HCT116 (cell line): Measurements from ENCODE around the gene STK40. TPM values are rescaled to one million over a fixed set of nuclear protein-coding genes. Genes with fewer than 3 reads are reported as not detected.

Experiments used
- ATAC-seq: fragments of 200-7000 bp; cut with Tn5 transposase; 2 replicates; pipeline ENCODE4 v1.9.1; 2020; ENCODE audit warnings: mild to moderate bottlenecking, moderate library complexity
- BruUV-seq: library from RNA; stranded (reverse); fragments of 400-500 nt; replicated peaks from 2 replicates; lab custom pipeline; 2021; lab: Mats Ljungman, UMichigan
- CTCF ChIA-PET: fragments of 300-600 bp; sonication (Branson Sonifier 250); formaldehyde crosslinking; loops from one replicate; lab custom pipeline; 2021; ENCODE audit warnings: antibody characterized with exemption; lab: Charles Lee
- POLR2A ChIA-PET: fragments of 300-600, 350-600 bp; sonication (Branson Sonifier 250); formaldehyde crosslinking; loops from one replicate; lab custom pipeline; 2021; ENCODE audit warnings: antibody characterized with exemption; lab: Charles Lee
- RAD21 ChIA-PET, 2 experiments: fragments of 300-600 bp; sonication (Branson Sonifier 250); formaldehyde crosslinking; loops; one replicate each; lab custom pipeline; 2023; ENCODE audit warnings: low total read pairs in 2 of 2; ENCODE audit not compliant: uncharacterized antibody in 2 of 2, unreplicated experiment in 2 of 2, low non-redundant PET in 1 of 2; lab: Charles Lee
- DNase-seq: peaks from one replicate; pipeline ENCODE4 v3.0.0-alpha.2; 2010; ENCODE audit warnings: low read depth, low spot score
- H2AFZ ChIP-seq: fragments of 200-600 bp; shearing (Covaris generic), sonication (generic); 2 replicates; pipeline ENCODE4 v1.6.1; 2017; ENCODE audit warnings: low read depth, mixed run types, mixed read lengths, antibody characterized with exemption, low read length; ENCODE audit not compliant: poor library complexity, severe bottlenecking
- H3K27ac ChIP-seq: 2 replicates; pipeline ENCODE4 v1.5.1; 2012; ENCODE audit warnings: low read depth, low read length
- H3K27me3 ChIP-seq: fragments of 200-600 bp; sonication (generic); 2 replicates; pipeline ENCODE4 v1.6.1; 2016; ENCODE audit warnings: mixed run types, low read length, mixed read lengths; ENCODE audit not compliant: insufficient read depth
- H3K36me3 ChIP-seq, 2 experiments: fragments of 200-500 bp in 1 of 2; fragments of 200-600 bp in 1 of 2; sonication (Bioruptor generic) in 1 of 2; sonication (generic) in 1 of 2; 2 replicates each; pipeline versions ENCODE4 v1.5.1 to v1.6.1; 2014 to 2016; ENCODE audit warnings: low read length in 2 of 2, inconsistent platforms in 1 of 2, mixed read lengths in 1 of 2, mixed run types in 1 of 2; ENCODE audit not compliant: insufficient read depth in 2 of 2, control insufficient read depth in 1 of 2
- H3K4me1 ChIP-seq, 2 experiments: fragments of 200-600 bp in 1 of 2; sonication (generic) in 1 of 2; 2 replicates each; pipeline versions ENCODE4 v1.5.1 to v1.6.1; 2012 to 2017; ENCODE audit warnings: low read length in 2 of 2, inconsistent platforms in 1 of 2, mild to moderate bottlenecking in 1 of 2, mixed read lengths in 1 of 2, mixed run types in 1 of 2, moderate library complexity in 1 of 2; ENCODE audit not compliant: insufficient read depth in 2 of 2, control insufficient read depth in 1 of 2
- H3K4me2 ChIP-seq: fragments of 200-600 bp; sonication (generic); 2 replicates; pipeline ENCODE4 v1.6.1; 2017; ENCODE audit warnings: mixed run types, low read length, mixed read lengths
- H3K4me3 ChIP-seq, 2 experiments: fragments of 200-600 bp in 1 of 2; sonication (generic) in 1 of 2; replicated peaks in 1 of 2; 2 replicates each; pipeline ENCODE4 v1.5.1; 2011 to 2016; ENCODE audit warnings: low read length in 2 of 2, control low read depth in 1 of 2, low read depth in 1 of 2, mild to moderate bottlenecking in 1 of 2, mixed read lengths in 1 of 2, mixed run types in 1 of 2
- H3K79me2 ChIP-seq: fragments of 200-600 bp; sonication (generic); 2 replicates; pipeline ENCODE4 v1.6.1; 2017; ENCODE audit warnings: mild to moderate bottlenecking, mixed run types, low read length, moderate library complexity, mixed read lengths; ENCODE audit not compliant: insufficient read depth
- H3K9ac ChIP-seq: fragments of 200-600 bp; sonication (generic); 2 replicates; pipeline ENCODE4 v1.6.1; 2016; ENCODE audit warnings: low read length, mixed read lengths
- H3K9me2 ChIP-seq: fragments of 200-600 bp; sonication (generic), shearing (Covaris generic); 2 replicates; pipeline ENCODE4 v1.6.1; 2017; ENCODE audit warnings: mixed run types, mild to moderate bottlenecking, moderate library complexity; ENCODE audit not compliant: insufficient read depth
- H3K9me3 ChIP-seq, 2 experiments: fragments of 200-500 bp in 1 of 2; fragments of 200-600 bp in 1 of 2; sonication (Bioruptor generic) in 1 of 2; sonication (generic) in 1 of 2; 2 replicates each; pipeline ENCODE4 v1.6.1; 2014 to 2017; ENCODE audit warnings: low read length in 2 of 2, mixed read lengths in 2 of 2, inconsistent platforms in 1 of 2, low read depth in 1 of 2, mild to moderate bottlenecking in 1 of 2, mixed run types in 1 of 2, moderate library complexity in 1 of 2; ENCODE audit not compliant: control insufficient read depth in 1 of 2, insufficient read depth in 1 of 2
- H4K20me1 ChIP-seq: fragments of 200-600 bp; sonication (generic), shearing (Covaris generic); 2 replicates; pipeline ENCODE4 v1.6.1; 2017; ENCODE audit warnings: mixed run types, mild to moderate bottlenecking, moderate library complexity; ENCODE audit not compliant: insufficient read depth
- EGR1 ChIP-seq: IDR thresholded peaks from 2 replicates; pipeline ENCODE4 v1.6.1; 2012; ENCODE audit warnings: low read depth
- EZH2phosphoT487 ChIP-seq: fragments of 200-600 bp; IDR thresholded peaks from 2 replicates; pipeline ENCODE4 v1.6.1; 2018; ENCODE audit warnings: antibody characterized with exemption, borderline replicate concordance
- FOSL1 ChIP-seq: IDR thresholded peaks from 2 replicates; pipeline ENCODE4 v1.6.1; 2012; ENCODE audit warnings: low read depth
- SIN3A ChIP-seq: IDR thresholded peaks from 2 replicates; pipeline ENCODE4 v1.6.1; 2012; ENCODE audit warnings: low read depth
- SRF ChIP-seq: IDR thresholded peaks from 2 replicates; pipeline ENCODE4 v1.6.1; 2012; ENCODE audit warnings: low read depth
- ZBTB33 ChIP-seq: IDR thresholded peaks from 2 replicates; pipeline ENCODE4 v1.6.1; 2011; ENCODE audit warnings: mild to moderate bottlenecking, low read length, moderate library complexity; ENCODE audit not compliant: insufficient replicate concordance; ENCODE audit errors: extremely low read depth
- intact Hi-C: fragments of 100-400 bp; cut with micrococcal nuclease; formaldehyde crosslinking; loops from 2 replicates; pipeline ENCODE4 v1.10.0; 2022
- total RNA-seq: library from RNA; stranded (reverse); gene quantifications from one replicate; pipeline ENCODE4 v1.2.1, GENCODE V29; 2021; ENCODE audit not compliant: unreplicated experiment

The STK40 gene
- total RNA-seq, 1 experiment from 2014 or later: 33.9 TPM

- RAD21 ChIA-PET: no interaction called here
- intact Hi-C loops: no loop called here
- BruUV-seq: no TSS peak
Measured at GRCh38 chr1:36406440-36406839, 20.7 kb upstream of the STK40 start.

GRCh38 chr1:36402504-36402890 lies 16.8 kb upstream of the STK40 start:
- peaks cover under 1% of the 10 kb centered on the region; the same call in 1 of the 2 replicates for H3K79me2 ChIP-seq
- no peaks in the 10 kb centered on the region; a peak in 1 of 4 replicates for H3K36me3 ChIP-seq
- H4K20me1 ChIP-seq: no peaks in the 10 kb centered on the region
- H3K27ac ChIP-seq: peak overlapping the region; percentile 74
- peak overlapping the region; percentile 96; the same call in 1 of the 2 replicates for H3K4me2 ChIP-seq
- no peak for ATAC-seq
- no peak overlapping the region for H3K9ac ChIP-seq
- H2AFZ ChIP-seq: no peak overlapping the region
- POLR2A ChIA-PET: interaction anchor here (2.1 to 7.4 kb wide), 2 partner anchors 10 to 15 kb away, joined by 15 to 219 read pairs; partner anchors contain the start of gene STK40
- RAD21 ChIA-PET: no interaction called here
- DNase-seq: no peak
- no peaks in the 10 kb centered on the region for H3K9me2 ChIP-seq
- no peaks in the 10 kb centered on the region for H3K9me3 ChIP-seq
- intact Hi-C loops: no loop called here
- TF ChIP-seq EZH2phosphoT487 (no peak), EGR1 (no peak), FOSL1 (no peak), ZBTB33 (no peak)
- TF ChIP-seq, all 23 proteins: peak for 0
- H3K4me3 ChIP-seq: no peak overlapping the region
- peaks cover 16 to 28% of the 10 kb centered on the region in 2 experiments for H3K4me1 ChIP-seq
- no TSS peak for BruUV-seq
- no peaks in the 10 kb centered on the region for H3K27me3 ChIP-seq
- CTCF ChIA-PET: interaction anchor here (2.3 kb wide), 1 partner anchor 17 kb away, joined by 7 read pairs; no protein-coding TSS in a partner anchor

More at GRCh38 chr1:36406440-36406839, 20.7 kb upstream of the STK40 start:
- TF ChIP-seq SRF: no peak
- TF ChIP-seq SIN3A: no peak
- no peak overlapping the region for H3K4me3 ChIP-seq
- H3K27me3 ChIP-seq: no peaks in the 10 kb centered on the region
- no peak overlapping the region for H3K9ac ChIP-seq
- H3K4me1 ChIP-seq: peaks cover 8 to 9% of the 10 kb centered on the region in 2 experiments; a peak in 3 of 4 replicates
- no peak overlapping the region for H3K4me2 ChIP-seq
- H2AFZ ChIP-seq: no peak overlapping the region
- no peaks in the 10 kb centered on the region; a peak in 1 of 4 replicates for H3K36me3 ChIP-seq
- no peak for ATAC-seq
- no peak for DNase-seq
- ChIA-PET POLR2A (no interaction called here), CTCF (interaction anchor here (1.0 kb wide), 1 partner anchor 14 kb away, joined by 3 read pairs; no protein-coding TSS in a partner anchor)
- no peaks in the 10 kb centered on the region for H3K9me2 ChIP-seq
- no peak overlapping the region for H3K27ac ChIP-seq
- H3K9me3 ChIP-seq: no peaks in the 10 kb centered on the region
- no peaks in the 10 kb centered on the region for H4K20me1 ChIP-seq
- no peaks in the 10 kb centered on the region for H3K79me2 ChIP-seq
